ENCODE data around the gene CCDC146. TPM values are rescaled to one million over a fixed set of nuclear protein-coding genes. Genes with fewer than 3 reads are reported as not detected.

Gene CCDC146
- total RNA-seq, 1 donor from 2014 or later, result 6.1 TPM

- H3K36me3 Mint-ChIP-seq, result peaks cover 2% of the 10 kb centered on the region
- Histone ChIP-seq H3K4me3 (no peak overlapping the region), H3K27me3 (no peaks in the 10 kb centered on the region), H3K36me3 (no peaks in the 10 kb centered on the region), H3K9ac (no peak overlapping the region), H3F3A (ENCODE audit: low read depth) (no peaks in the 10 kb centered on the region), H3K4me1 (no peaks in the 10 kb centered on the region), H3K79me2 (ENCODE audit: low read depth) (no peaks in the 10 kb centered on the region), H2AFZ (replicated peaks) (no peak overlapping the region), H4K20me1 (ENCODE audit: low read depth) (no peaks in the 10 kb centered on the region), H3K27ac (no peak overlapping the region), H3K4me2 (no peak overlapping the region), H3K9me3 (ENCODE audit: low read depth) (no peaks in the 10 kb centered on the region)
- H3K4me3 Mint-ChIP-seq, result no peak overlapping the region
- no peaks in the 10 kb centered on the region for H3K27me3 Mint-ChIP-seq (ENCODE audit: insufficient read depth, low read depth)
- H3K27ac Mint-ChIP-seq, result peak overlapping the region; percentile 57
- peaks cover 9% of the 10 kb centered on the region for H3K4me1 Mint-ChIP-seq
- TF ChIP-seq EZH2 (IDR thresholded peaks at IDR 0.05) (no peak), CTCF (IDR thresholded peaks at IDR 0.05) (no peak), EZH2phosphoT487 (IDR thresholded peaks at IDR 0.05) (no peak)
- H3K9me3 Mint-ChIP-seq, result peaks cover 3% of the 10 kb centered on the region
- DNase-seq (ENCODE audit: low spot score), result no peak
Measured at GRCh38 chr7:77232467-77232866, 110.1 kb downstream of the CCDC146 start.

- Histone ChIP-seq H3K27me3 (no peaks in the 10 kb centered on the region), H4K20me1 (ENCODE audit: low read depth) (no peaks in the 10 kb centered on the region), H2AFZ (replicated peaks) (no peak overlapping the region), H3F3A (ENCODE audit: low read depth) (no peaks in the 10 kb centered on the region), H3K79me2 (ENCODE audit: low read depth) (no peaks in the 10 kb centered on the region), H3K4me2 (no peak overlapping the region), H3K27ac (no peak overlapping the region), H3K9me3 (ENCODE audit: low read depth) (no peaks in the 10 kb centered on the region), H3K4me1 (no peaks in the 10 kb centered on the region), H3K4me3 (no peak overlapping the region), H3K9ac (no peak overlapping the region), H3K36me3 (no peaks in the 10 kb centered on the region)
- Mint-ChIP-seq H3K9me3 (peaks cover under 1% of the 10 kb centered on the region), H3K27ac (no peak overlapping the region), H3K27me3 (ENCODE audit: insufficient read depth, low read depth) (no peaks in the 10 kb centered on the region), H3K4me1 (peaks cover 9% of the 10 kb centered on the region), H3K4me3 (no peak overlapping the region), H3K36me3 (peaks cover under 1% of the 10 kb centered on the region)
- DNase-seq (ENCODE audit: low spot score), result no peak
- TF ChIP-seq CTCF (IDR thresholded peaks at IDR 0.05) (no peak), EZH2phosphoT487 (IDR thresholded peaks at IDR 0.05) (no peak), EZH2 (IDR thresholded peaks at IDR 0.05) (no peak)
Measured at GRCh38 chr7:77235276-77235675, 112.9 kb downstream of the CCDC146 start.

- Histone ChIP-seq H3K4me2 (no peak overlapping the region), H3K4me1 (peaks cover 14% of the 10 kb centered on the region), H2AFZ (replicated peaks) (no peak overlapping the region), H3K4me3 (no peak overlapping the region), H3K9ac (no peak overlapping the region), H3K27me3 (no peaks in the 10 kb centered on the region), H3K36me3 (no peaks in the 10 kb centered on the region), H3K79me2 (ENCODE audit: low read depth) (no peaks in the 10 kb centered on the region), H3F3A (ENCODE audit: low read depth) (no peaks in the 10 kb centered on the region), H4K20me1 (ENCODE audit: low read depth) (no peaks in the 10 kb centered on the region), H3K9me3 (ENCODE audit: low read depth) (no peaks in the 10 kb centered on the region), H3K27ac (no peak overlapping the region)
- Mint-ChIP-seq H3K4me1 (peaks cover 9% of the 10 kb centered on the region), H3K36me3 (no peaks in the 10 kb centered on the region), H3K27ac (no peak overlapping the region), H3K4me3 (no peak overlapping the region), H3K27me3 (ENCODE audit: insufficient read depth, low read depth) (no peaks in the 10 kb centered on the region), H3K9me3 (no peaks in the 10 kb centered on the region)
- DNase-seq (ENCODE audit: low spot score), result no peak
- TF ChIP-seq EZH2phosphoT487 (IDR thresholded peaks at IDR 0.05) (no peak), CTCF (IDR thresholded peaks at IDR 0.05) (no peak), EZH2 (IDR thresholded peaks at IDR 0.05) (no peak)
Measured at GRCh38 chr7:77238703-77239136, 116.3 kb downstream of the CCDC146 start.
